ENCODE measurements around the gene SLC4A4.

DNA sequence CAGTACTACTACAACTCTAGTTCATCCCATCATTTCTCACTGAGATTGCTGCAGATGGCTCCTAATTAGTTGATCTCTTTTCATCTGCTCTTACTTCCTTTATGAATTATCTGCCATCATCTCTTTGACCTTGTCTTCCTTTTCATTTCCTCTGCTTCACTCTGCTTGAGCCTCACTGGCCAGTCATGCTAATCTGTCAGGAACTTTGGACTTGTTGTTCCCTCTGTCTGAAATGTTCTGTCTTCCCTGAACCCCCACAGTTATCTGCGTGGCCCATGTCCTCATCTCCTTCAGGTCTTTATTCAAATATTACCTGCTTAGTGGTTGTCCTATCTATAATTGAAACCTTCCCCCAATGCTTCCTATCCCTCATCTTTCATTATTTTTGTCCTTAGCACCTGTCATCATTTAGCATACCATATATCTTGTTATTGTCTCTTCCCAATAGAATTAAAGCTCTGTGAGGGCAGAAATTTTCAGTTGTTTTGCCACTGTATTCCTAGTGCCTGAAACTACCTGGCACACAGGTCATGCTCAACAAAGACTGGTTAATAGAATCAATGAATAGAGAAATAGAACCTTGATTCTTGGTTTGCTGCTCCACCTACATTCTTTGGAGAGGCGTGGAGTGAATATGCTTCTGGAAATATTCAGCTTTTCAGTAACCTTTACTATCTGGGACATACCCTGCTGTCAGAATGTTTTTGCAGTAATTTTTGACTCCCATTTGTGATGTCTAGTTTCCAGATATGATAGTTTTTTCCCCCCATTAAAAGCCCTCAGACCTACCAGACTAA, 5.0 kb downstream of the SLC4A4 start:
- TF ChIP-seq CTCF (IDR thresholded peaks at IDR 0.05) = no peak
- TF ChIP-seq POLR2A (IDR thresholded peaks at IDR 0.05) = no peak
- no peak for TF ChIP-seq EP300 (IDR thresholded peaks at IDR 0.05)
